ENCODE results near the gene SELENOM.

Gene SELENOM

GRCh38 chr22:31122532-31123291 lies 15.3 kb upstream of the SELENOM start, which contains the start of gene INPP5J:
TSS of gene INPP5J (plus strand) at chr22:31122966. CDS start at chr22:31123015, 49 bp downstream.
- TF ChIP-seq CTCF (IDR thresholded peaks at IDR 0.05; ENCODE audit: insufficient read depth, low read length) (no peak), REST (IDR thresholded peaks at IDR 0.05; ENCODE audit: insufficient replicate concordance, low read depth) (no peak)
- DNase-seq (ENCODE audit: low read depth in 1 of 2, low spot score in 1 of 2): no peak
- H3K4me3 ChIP-seq (replicated peaks; ENCODE audit: insufficient read depth, low read length): no peak within 1 kb of the TSS
- H3K27ac ChIP-seq (replicated peaks): no peak within 1 kb of the TSS
- no peaks in the 10 kb centered on the region for H3K27me3 ChIP-seq (ENCODE audit: insufficient read depth, poor library complexity, severe bottlenecking)

GRCh38 chr22:31122196-31122531 lies 14.8 kb upstream of the SELENOM start:
- Histone ChIP-seq H3K27me3 (ENCODE audit: insufficient read depth, poor library complexity, severe bottlenecking) (no peaks in the 10 kb centered on the region), H3K27ac (replicated peaks) (no peak overlapping the region), H3K4me3 (replicated peaks; ENCODE audit: insufficient read depth, low read length) (no peak overlapping the region)
- TF ChIP-seq SPI1 (IDR thresholded peaks at IDR 0.05; ENCODE audit: borderline replicate concordance, low read depth): no peak
- TF ChIP-seq REST (IDR thresholded peaks at IDR 0.05; ENCODE audit: insufficient replicate concordance, low read depth): no peak
- no peak for TF ChIP-seq POLR2AphosphoS5 (IDR thresholded peaks at IDR 0.05; ENCODE audit: low read depth)
- no peak for TF ChIP-seq CTCF (IDR thresholded peaks at IDR 0.05; ENCODE audit: insufficient read depth, low read length)
- no peak for TF ChIP-seq GABPA (IDR thresholded peaks at IDR 0.05; ENCODE audit: low read depth)
- no peak for DNase-seq (ENCODE audit: low read depth in 1 of 2, low spot score in 1 of 2)

- no peak for DNase-seq (ENCODE audit: low read depth in 1 of 2, low spot score in 1 of 2)
- Histone ChIP-seq H3K4me3 (replicated peaks; ENCODE audit: insufficient read depth, low read length) (no peak overlapping the region), H3K27ac (replicated peaks) (no peak overlapping the region), H3K27me3 (ENCODE audit: insufficient read depth, poor library complexity, severe bottlenecking) (no peaks in the 10 kb centered on the region)
- TF ChIP-seq REST (IDR thresholded peaks at IDR 0.05; ENCODE audit: insufficient replicate concordance, low read depth) (no peak), SPI1 (IDR thresholded peaks at IDR 0.05; ENCODE audit: borderline replicate concordance, low read depth) (no peak), POLR2AphosphoS5 (IDR thresholded peaks at IDR 0.05; ENCODE audit: low read depth) (no peak), CTCF (IDR thresholded peaks at IDR 0.05; ENCODE audit: insufficient read depth, low read length) (no peak), GABPA (IDR thresholded peaks at IDR 0.05; ENCODE audit: low read depth) (no peak)
Observed at GRCh38 chr22:31121403-31121802, 14.0 kb upstream of the SELENOM start.
